Lower leg skin (tissue), 3 donors: ENCODE measurements around the gene RAPGEFL1.

Experiments used
- POLR2A ChIP-seq, 2 donors: fragments of 450-650 bp; IDR thresholded peaks; one replicate each; pipeline ENCODE4 v1.6.1; 2016 to 2017; ENCODE audit warnings: antibody characterized with exemption in 2 of 2, mild to moderate bottlenecking in 1 of 2, moderate library complexity in 1 of 2
- TF ChIP-seq, protein P1 (sequence below), 3 donors: fragments of 450-650 bp; IDR thresholded peaks; one replicate each; pipeline ENCODE4 v1.5.1; 2016; ENCODE audit warnings: antibody characterized with exemption in 3 of 3, mild to moderate bottlenecking in 3 of 3, moderate library complexity in 2 of 3

DNA sequence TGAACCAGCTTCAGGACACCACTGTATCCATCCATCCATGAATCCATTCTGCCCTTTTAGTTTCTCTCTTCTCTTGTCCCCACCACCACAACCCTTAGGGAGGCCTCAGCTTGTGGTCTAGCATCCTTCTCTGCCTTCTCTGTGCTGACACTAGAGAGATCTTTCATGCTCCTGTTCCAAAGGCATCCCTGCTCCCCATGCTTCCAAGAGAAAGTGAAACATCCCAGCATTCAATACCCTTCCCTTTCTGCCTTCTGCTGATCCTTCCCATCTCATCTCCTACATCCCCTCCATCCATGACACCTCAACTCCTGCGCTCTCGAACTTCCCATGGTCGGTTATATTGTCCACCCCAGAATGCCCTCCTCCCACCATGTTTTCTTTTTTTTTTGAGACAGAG is 10.0 kb downstream of the RAPGEFL1 start:
- TF ChIP-seq, protein P1, sequence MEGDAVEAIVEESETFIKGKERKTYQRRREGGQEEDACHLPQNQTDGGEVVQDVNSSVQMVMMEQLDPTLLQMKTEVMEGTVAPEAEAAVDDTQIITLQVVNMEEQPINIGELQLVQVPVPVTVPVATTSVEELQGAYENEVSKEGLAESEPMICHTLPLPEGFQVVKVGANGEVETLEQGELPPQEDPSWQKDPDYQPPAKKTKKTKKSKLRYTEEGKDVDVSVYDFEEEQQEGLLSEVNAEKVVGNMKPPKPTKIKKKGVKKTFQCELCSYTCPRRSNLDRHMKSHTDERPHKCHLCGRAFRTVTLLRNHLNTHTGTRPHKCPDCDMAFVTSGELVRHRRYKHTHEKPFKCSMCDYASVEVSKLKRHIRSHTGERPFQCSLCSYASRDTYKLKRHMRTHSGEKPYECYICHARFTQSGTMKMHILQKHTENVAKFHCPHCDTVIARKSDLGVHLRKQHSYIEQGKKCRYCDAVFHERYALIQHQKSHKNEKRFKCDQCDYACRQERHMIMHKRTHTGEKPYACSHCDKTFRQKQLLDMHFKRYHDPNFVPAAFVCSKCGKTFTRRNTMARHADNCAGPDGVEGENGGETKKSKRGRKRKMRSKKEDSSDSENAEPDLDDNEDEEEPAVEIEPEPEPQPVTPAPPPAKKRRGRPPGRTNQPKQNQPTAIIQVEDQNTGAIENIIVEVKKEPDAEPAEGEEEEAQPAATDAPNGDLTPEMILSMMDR (IDR thresholded peaks at IDR 0.05) = no peak
- no peak for TF ChIP-seq POLR2A (IDR thresholded peaks at IDR 0.05)
